ENCODE measurements around the gene CACNA1B.

DNA sequence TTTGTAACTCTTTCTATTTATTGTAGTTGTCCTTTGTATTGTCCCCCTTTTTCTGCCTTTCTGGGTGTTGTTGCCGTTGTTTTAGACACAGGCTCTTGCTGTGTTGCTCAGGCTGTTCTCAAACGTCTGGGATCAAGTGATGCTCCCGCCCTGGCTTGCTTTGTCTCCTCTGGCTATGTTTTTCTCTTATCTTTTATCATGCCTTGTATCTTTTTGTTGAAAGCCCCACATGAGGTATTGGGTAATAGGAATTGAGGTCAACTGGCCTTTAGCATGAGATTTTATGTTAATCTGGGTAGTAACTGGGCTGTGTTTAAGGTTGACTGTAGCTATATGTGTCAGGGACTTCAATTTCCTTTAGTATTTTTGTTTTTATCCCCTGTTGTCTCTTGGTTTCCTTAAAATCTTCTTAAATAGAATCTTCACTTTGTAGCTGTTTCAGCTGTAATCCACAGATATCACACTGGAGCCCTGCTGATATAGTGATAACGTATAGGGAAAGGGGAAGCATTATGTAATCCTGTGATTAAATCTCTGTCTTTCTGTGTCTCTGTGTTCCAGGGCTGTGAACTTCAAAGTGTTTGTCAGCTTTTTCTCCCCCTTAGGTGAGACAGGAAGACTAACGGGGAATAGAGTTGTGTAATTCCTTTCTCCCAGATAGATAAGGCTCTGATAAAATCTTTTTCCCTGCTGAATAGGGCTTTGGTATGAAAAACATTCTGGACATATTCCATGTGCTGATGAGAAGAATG is 25.9 kb upstream of the CACNA1B start:
- TF ChIP-seq POLR2AphosphoS5 (IDR thresholded peaks at IDR 0.05): no peak
- TF ChIP-seq, protein P1, sequence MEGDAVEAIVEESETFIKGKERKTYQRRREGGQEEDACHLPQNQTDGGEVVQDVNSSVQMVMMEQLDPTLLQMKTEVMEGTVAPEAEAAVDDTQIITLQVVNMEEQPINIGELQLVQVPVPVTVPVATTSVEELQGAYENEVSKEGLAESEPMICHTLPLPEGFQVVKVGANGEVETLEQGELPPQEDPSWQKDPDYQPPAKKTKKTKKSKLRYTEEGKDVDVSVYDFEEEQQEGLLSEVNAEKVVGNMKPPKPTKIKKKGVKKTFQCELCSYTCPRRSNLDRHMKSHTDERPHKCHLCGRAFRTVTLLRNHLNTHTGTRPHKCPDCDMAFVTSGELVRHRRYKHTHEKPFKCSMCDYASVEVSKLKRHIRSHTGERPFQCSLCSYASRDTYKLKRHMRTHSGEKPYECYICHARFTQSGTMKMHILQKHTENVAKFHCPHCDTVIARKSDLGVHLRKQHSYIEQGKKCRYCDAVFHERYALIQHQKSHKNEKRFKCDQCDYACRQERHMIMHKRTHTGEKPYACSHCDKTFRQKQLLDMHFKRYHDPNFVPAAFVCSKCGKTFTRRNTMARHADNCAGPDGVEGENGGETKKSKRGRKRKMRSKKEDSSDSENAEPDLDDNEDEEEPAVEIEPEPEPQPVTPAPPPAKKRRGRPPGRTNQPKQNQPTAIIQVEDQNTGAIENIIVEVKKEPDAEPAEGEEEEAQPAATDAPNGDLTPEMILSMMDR (IDR thresholded peaks at IDR 0.05 in 8 of 11, conservative IDR thresholded peaks at IDR 0.05 in 3 of 11): no peak
- no peak for TF ChIP-seq POLR2A (IDR thresholded peaks at IDR 0.05)

All from spleen (tissue), 7 donors.